ENCODE measurements around the gene PSMD9.

GRCh38 chr12:121958541-121959240 is 70.1 kb downstream of the PSMD9 start:
- TF ChIP-seq CTCF (IDR thresholded peaks at IDR 0.05; ENCODE audit: low read length) (no peak), EZH2 (IDR thresholded peaks at IDR 0.05; ENCODE audit: borderline replicate concordance, low read length) (no peak)
